Vagina (tissue), 2 donors: ENCODE data around the gene COX7A2. TPM values are rescaled to one million over a fixed set of nuclear protein-coding genes. Genes with fewer than 3 reads are reported as not detected.

Experiments
- DNase-seq, 2 donors: peaks; one replicate each; pipeline ENCODE4 v3.0.0-alpha.2; 2017; ENCODE audit errors: extremely low spot score in 2 of 2
- H3K27ac ChIP-seq: fragments of 200-600 bp; sonication (generic); one replicate; pipeline ENCODE4 v1.5.1; 2019
- H3K27me3 ChIP-seq: fragments of 200-600 bp; sonication (generic); one replicate; pipeline ENCODE4 v1.5.1; 2019
- H3K36me3 ChIP-seq, 2 donors: fragments of 200-600 bp; sonication (generic); one replicate each; pipeline ENCODE4 v1.5.1; 2017 to 2019
- H3K4me1 ChIP-seq: fragments of 200-600 bp; sonication (generic); one replicate; pipeline ENCODE4 v1.5.1; 2019
- H3K4me3 ChIP-seq, 2 donors: fragments of 200-600 bp; sonication (generic); 1 replicate in 1 of 2; 2 replicates in 1 of 2; pipeline ENCODE4 v1.5.1; 2016 to 2019
- H3K9me3 ChIP-seq: fragments of 200-600 bp; sonication (generic); one replicate; pipeline ENCODE4 v1.5.1; 2019
- POLR2A ChIP-seq, 2 donors: fragments of 450-650 bp; IDR thresholded peaks; one replicate each; pipeline ENCODE4 v1.6.1; 2017; ENCODE audit warnings: antibody characterized with exemption in 2 of 2, mild to moderate bottlenecking in 2 of 2, moderate library complexity in 2 of 2
- POLR2AphosphoS5 ChIP-seq, 2 donors: sonication (generic); formaldehyde crosslinking; IDR thresholded peaks; one replicate each; pipeline ENCODE4 v1.9.0; 2017; ENCODE audit warnings: antibody characterized with exemption in 2 of 2, mild to moderate bottlenecking in 2 of 2, low read depth in 1 of 2; ENCODE audit not compliant: insufficient read depth in 1 of 2
- intact Hi-C: fragments of 100-400 bp; cut with DNase I; formaldehyde crosslinking; loops from one replicate; pipeline ENCODE4 v1.15.1; 2023
- total RNA-seq: library from RNA; depleted of rRNA; stranded (reverse); fragments of >200 nt; gene quantifications from one replicate; pipeline ENCODE4 v1.2.3, GENCODE V29; 2016
- TF ChIP-seq, protein P1 (sequence below), 3 experiments: fragments of 450-650 bp in 2 of 3; fragments of 200-600 bp in 1 of 3; sonication (generic) in 1 of 3; IDR thresholded peaks; one replicate each; pipeline ENCODE4 v1.5.1; 2017 to 2019; ENCODE audit warnings: antibody characterized with exemption in 3 of 3, mild to moderate bottlenecking in 2 of 3, moderate library complexity in 2 of 3

COX7A2 gene
- total RNA-seq, 1 donor from 2014 or later: 286 TPM

DNA sequence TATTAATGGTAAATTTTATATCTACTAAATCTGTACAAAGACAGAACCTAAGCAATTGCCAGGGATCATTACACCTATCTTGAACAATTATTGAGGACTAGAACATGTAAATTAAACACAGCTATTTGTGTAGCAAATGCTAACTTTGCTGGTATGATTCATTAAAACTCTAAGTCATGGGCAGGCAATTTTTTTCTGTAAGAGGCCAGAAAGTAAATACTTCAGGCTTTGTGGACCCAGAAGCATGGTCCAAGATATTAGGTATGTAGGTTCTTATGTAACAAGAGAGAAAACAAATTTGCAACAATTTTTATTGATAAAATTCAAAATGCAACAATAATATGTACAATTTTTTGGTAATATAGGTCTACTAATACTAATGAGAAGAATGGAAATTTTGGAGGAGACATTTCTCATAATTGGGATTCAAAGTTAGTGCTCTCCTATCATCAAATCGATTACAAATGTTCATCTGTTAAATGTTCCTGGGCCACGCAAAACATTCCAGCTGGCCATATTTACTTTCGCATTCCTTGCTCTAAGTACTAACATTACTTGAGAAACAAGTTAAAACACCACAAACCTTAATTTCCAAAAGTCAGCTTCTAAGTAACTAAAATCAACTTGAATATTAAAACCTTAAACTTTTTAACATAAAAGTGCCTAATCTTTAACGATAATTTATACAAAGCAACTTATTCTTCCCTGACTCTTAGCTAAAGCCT, 36.7 kb upstream of the COX7A2 start:
- peaks cover 74% of the 10 kb centered on the region for H3K4me1 ChIP-seq
- no peak for DNase-seq
- no peaks in the 10 kb centered on the region for H3K27me3 ChIP-seq
- no peaks in the 10 kb centered on the region for H3K9me3 ChIP-seq
- H3K27ac ChIP-seq: no peak overlapping the region
- TF ChIP-seq, protein P1, sequence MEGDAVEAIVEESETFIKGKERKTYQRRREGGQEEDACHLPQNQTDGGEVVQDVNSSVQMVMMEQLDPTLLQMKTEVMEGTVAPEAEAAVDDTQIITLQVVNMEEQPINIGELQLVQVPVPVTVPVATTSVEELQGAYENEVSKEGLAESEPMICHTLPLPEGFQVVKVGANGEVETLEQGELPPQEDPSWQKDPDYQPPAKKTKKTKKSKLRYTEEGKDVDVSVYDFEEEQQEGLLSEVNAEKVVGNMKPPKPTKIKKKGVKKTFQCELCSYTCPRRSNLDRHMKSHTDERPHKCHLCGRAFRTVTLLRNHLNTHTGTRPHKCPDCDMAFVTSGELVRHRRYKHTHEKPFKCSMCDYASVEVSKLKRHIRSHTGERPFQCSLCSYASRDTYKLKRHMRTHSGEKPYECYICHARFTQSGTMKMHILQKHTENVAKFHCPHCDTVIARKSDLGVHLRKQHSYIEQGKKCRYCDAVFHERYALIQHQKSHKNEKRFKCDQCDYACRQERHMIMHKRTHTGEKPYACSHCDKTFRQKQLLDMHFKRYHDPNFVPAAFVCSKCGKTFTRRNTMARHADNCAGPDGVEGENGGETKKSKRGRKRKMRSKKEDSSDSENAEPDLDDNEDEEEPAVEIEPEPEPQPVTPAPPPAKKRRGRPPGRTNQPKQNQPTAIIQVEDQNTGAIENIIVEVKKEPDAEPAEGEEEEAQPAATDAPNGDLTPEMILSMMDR (IDR thresholded peaks at IDR 0.05): no peak
- TF ChIP-seq POLR2AphosphoS5 (IDR thresholded peaks at IDR 0.05; ENCODE audit: insufficient read depth in 1 of 2, low read depth in 1 of 2) (no peak), POLR2A (IDR thresholded peaks at IDR 0.05) (no peak)
- intact Hi-C loops: no loop called here
- no peaks in the 10 kb centered on the region for H3K36me3 ChIP-seq
- no peak overlapping the region for H3K4me3 ChIP-seq

DNA sequence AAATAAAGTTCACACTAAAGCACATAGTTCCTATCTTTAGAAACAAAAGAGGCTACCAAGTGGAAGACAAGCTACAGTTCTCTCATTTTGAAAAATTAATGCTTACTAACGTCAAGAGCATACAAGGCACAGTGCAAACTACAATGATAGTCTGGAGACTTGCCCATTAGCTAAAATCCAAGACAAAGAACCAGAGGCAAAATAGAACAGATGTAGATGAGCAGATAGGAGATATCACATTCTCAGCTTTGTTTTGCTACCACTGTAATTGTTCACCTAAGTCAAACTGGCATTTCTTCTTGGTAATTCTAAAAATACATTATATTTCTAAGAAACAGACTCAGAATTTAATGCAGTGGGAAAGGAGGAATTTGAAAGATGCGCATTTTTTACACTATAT, 35.8 kb upstream of the COX7A2 start:
- Histone ChIP-seq H3K4me3 (no peak overlapping the region), H3K4me1 (peaks cover 79% of the 10 kb centered on the region), H3K27ac (no peak overlapping the region), H3K36me3 (no peaks in the 10 kb centered on the region), H3K9me3 (no peaks in the 10 kb centered on the region), H3K27me3 (no peaks in the 10 kb centered on the region)
- DNase-seq: no peak
- intact Hi-C loops: no loop called here
- TF ChIP-seq POLR2AphosphoS5 (IDR thresholded peaks at IDR 0.05; ENCODE audit: insufficient read depth in 1 of 2, low read depth in 1 of 2) (no peak), POLR2A (IDR thresholded peaks at IDR 0.05) (no peak)
- TF ChIP-seq, protein P1 (IDR thresholded peaks at IDR 0.05): no peak

DNA sequence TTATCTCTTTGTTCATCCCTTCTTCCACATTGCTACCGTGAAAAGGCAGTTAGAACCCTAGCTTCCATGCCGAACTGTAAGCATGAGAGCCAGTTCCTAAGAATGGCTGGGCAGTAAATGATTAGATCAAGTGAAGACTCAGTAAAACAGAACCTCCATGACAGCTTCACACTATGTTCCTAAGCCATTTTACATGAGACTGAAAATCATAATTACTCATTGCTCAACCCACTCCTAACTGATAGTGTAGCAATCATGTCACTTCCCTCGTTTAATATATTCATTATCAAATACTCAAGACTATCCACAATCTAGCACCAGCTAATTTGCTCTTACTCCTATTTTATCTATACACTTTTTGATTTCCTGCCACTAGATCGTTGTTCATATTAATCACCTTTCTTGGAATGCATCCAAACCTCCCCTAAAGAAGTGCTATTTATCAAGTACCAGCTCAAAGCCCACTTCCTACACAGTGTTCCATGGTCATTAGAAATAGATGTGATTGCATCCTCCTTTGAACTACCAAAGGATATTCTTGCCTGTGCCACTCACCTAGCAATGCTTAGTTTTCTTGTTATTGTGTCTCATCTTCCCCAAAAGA, 35.0 kb upstream of the COX7A2 start:
- peaks cover 0 to 5% of the 10 kb centered on the region in 2 donors for H3K36me3 ChIP-seq
- no peak overlapping the region for H3K4me3 ChIP-seq
- intact Hi-C loops: no loop called here
- H3K4me1 ChIP-seq: peaks cover 86% of the 10 kb centered on the region
- DNase-seq: no peak
- TF ChIP-seq, protein P1 (IDR thresholded peaks at IDR 0.05): no peak
- TF ChIP-seq POLR2AphosphoS5 (IDR thresholded peaks at IDR 0.05; ENCODE audit: insufficient read depth in 1 of 2, low read depth in 1 of 2) (no peak), POLR2A (IDR thresholded peaks at IDR 0.05) (no peak)
- no peak overlapping the region for H3K27ac ChIP-seq
- no peaks in the 10 kb centered on the region for H3K27me3 ChIP-seq
- H3K9me3 ChIP-seq: no peaks in the 10 kb centered on the region

DNA sequence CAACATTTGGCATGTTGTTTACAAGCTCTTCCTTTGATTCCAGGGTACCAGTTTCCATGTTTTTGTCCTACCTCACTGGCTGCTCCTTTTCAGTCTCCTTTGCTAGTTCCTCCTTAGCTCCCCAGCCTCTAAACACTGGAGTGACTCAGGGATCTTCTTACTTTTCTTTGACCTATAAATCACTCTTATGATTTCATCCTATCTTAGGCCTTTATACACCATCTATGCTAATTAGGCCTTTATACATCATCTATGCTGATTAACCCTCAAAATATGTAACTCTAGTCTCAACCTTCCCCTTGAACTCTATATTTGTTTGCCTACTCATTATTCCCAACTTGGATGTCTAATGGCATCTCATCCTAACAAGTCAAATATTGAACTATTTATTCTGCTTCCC, 31.5 kb upstream of the COX7A2 start:
- no peak for DNase-seq
- Histone ChIP-seq H3K36me3 (peaks cover 0 to 13% of the 10 kb centered on the region in 2 donors), H3K27ac (no peak overlapping the region), H3K4me3 (no peak overlapping the region), H3K9me3 (no peaks in the 10 kb centered on the region), H3K4me1 (peaks cover 73% of the 10 kb centered on the region), H3K27me3 (no peaks in the 10 kb centered on the region)
- TF ChIP-seq POLR2AphosphoS5 (IDR thresholded peaks at IDR 0.05; ENCODE audit: insufficient read depth in 1 of 2, low read depth in 1 of 2) (no peak), POLR2A (IDR thresholded peaks at IDR 0.05) (no peak)
- TF ChIP-seq, protein P1 (IDR thresholded peaks at IDR 0.05): no peak
- intact Hi-C loops: no loop called here

DNA sequence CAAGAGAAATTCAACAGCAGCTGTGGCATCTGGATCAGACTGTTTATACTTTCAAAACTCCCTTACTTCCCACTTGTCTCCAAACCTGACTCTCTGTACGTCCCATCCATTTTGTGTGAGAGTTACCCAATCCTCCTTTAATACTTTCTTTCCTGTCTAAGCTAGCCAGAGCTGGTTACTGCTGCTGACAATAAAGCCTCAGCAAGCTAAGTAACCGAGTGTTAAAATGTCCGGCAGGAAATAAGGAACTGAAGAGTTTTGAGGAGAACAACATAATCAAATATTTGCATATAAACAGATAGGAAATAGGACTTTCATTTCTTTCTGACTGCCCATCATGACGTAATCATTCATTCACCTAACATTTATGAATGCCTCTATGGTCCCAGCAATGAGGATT, 29.4 kb upstream of the COX7A2 start:
- intact Hi-C loops: no loop called here
- H3K4me1 ChIP-seq: peaks cover 62% of the 10 kb centered on the region
- H3K27ac ChIP-seq: no peak overlapping the region

More for the DNA sequence above, 29.4 kb upstream of the COX7A2 start:
- H3K4me3 ChIP-seq: no peak overlapping the region
- H3K27me3 ChIP-seq: no peaks in the 10 kb centered on the region
- no peaks in the 10 kb centered on the region for H3K9me3 ChIP-seq
- TF ChIP-seq, protein P1 (IDR thresholded peaks at IDR 0.05): no peak
- no peak for TF ChIP-seq POLR2A (IDR thresholded peaks at IDR 0.05)
- no peak for TF ChIP-seq POLR2AphosphoS5 (IDR thresholded peaks at IDR 0.05; ENCODE audit: insufficient read depth in 1 of 2, low read depth in 1 of 2)
- peaks cover 0 to 13% of the 10 kb centered on the region in 2 donors for H3K36me3 ChIP-seq
- no peak for DNase-seq
